ENCODE data around the gene TUBA3E.
"Not testable (repeated sequence)": the region's sequence is repeated elsewhere in the genome, so short reads cannot be mapped to it uniquely, and the experiment has no call there.

Gene TUBA3E

GRCh38 chr2:130142396-130143265 is 55.6 kb downstream of the TUBA3E start:
- not testable (repeated sequence) for DNase-seq
